Breast epithelium (tissue), 4 donors: Measurements from ENCODE around the gene ADAMTS17. TPM values are rescaled to one million over a fixed set of nuclear protein-coding genes. Genes with fewer than 3 reads are reported as not detected.

Source experiments
- DNase-seq, 2 donors: peaks; one replicate each; pipeline ENCODE4 v3.0.0-alpha.2; 2019; ENCODE audit warnings: low spot score in 2 of 2
- H3K27ac ChIP-seq, 2 donors: fragments of 200-600 bp; sonication (generic) in 1 of 2; one replicate each; pipeline ENCODE4 v1.5.1; 2016 to 2019; ENCODE audit warnings: mild to moderate bottlenecking in 1 of 2
- H3K27me3 ChIP-seq, 2 donors: fragments of 200-600 bp; sonication (generic) in 1 of 2; one replicate each; pipeline versions ENCODE4 v1.5.1 to v1.6.0; 2017 to 2019; ENCODE audit warnings: control low read depth in 1 of 2, mild to moderate bottlenecking in 1 of 2
- H3K36me3 ChIP-seq: fragments of 200-600 bp; one replicate; pipeline ENCODE4 v1.5.1; 2019
- H3K4me1 ChIP-seq, 2 donors: fragments of 200-600 bp; sonication (generic); one replicate each; pipeline ENCODE4 v1.5.1; 2016 to 2019; ENCODE audit warnings: control low read depth in 1 of 2
- H3K4me3 ChIP-seq, 3 donors: fragments of 200-600 bp; sonication (generic); 1 replicate in 2 of 3; 2 replicates in 1 of 3; pipeline ENCODE4 v1.5.1; 2016 to 2019; ENCODE audit warnings: mild to moderate bottlenecking in 3 of 3, moderate library complexity in 2 of 3
- H3K9me3 ChIP-seq, 2 donors: fragments of 200-600 bp; sonication (generic) in 1 of 2; one replicate each; pipeline ENCODE4 v1.5.1; 2016 to 2019; ENCODE audit warnings: control low read depth in 1 of 2
- CTCF ChIP-seq, 3 donors: fragments of 450-650 bp; IDR thresholded peaks; one replicate each; pipeline ENCODE4 v1.5.1; 2016 to 2017; ENCODE audit warnings: antibody characterized with exemption in 3 of 3, mild to moderate bottlenecking in 3 of 3, moderate library complexity in 3 of 3
- POLR2A ChIP-seq: fragments of 450-650 bp; IDR thresholded peaks from one replicate; pipeline ENCODE4 v1.6.1; 2016; ENCODE audit warnings: antibody characterized with exemption, mild to moderate bottlenecking, moderate library complexity
- POLR2AphosphoS5 ChIP-seq, 3 donors: sonication (generic); formaldehyde crosslinking; IDR thresholded peaks; one replicate each; pipeline ENCODE4 v1.6.1; 2017; ENCODE audit warnings: antibody characterized with exemption in 3 of 3
- intact Hi-C: fragments of 100-400 bp; cut with DNase I; formaldehyde crosslinking; loops from one replicate; pipeline ENCODE4 v1.15.1; 2023; ENCODE audit warnings: low total_unique reads
- total RNA-seq, 3 donors: library from RNA; depleted of rRNA; stranded (reverse); fragments of >200 nt; gene quantifications; one replicate each; pipeline ENCODE4 v1.1.0, GENCODE V29; 2016

The ADAMTS17 gene
- total RNA-seq, 3 donors from 2014 or later = 5.1 to 8.0 (median 5.9) TPM

GRCh38 chr15:100196326-100197058 lies 145.3 kb downstream of the ADAMTS17 start:
- DNase-seq = no peak
- no peaks in the 10 kb centered on the region for H3K9me3 ChIP-seq
- intact Hi-C loops = no loop called here
- no peaks in the 10 kb centered on the region for H3K36me3 ChIP-seq
- TF ChIP-seq CTCF (IDR thresholded peaks at IDR 0.05) (no peak), POLR2AphosphoS5 (IDR thresholded peaks at IDR 0.05) (no peak), POLR2A (no peak)
- no peaks in the 10 kb centered on the region for H3K27me3 ChIP-seq
- H3K4me3 ChIP-seq = no peak overlapping the region
- H3K4me1 ChIP-seq = no peaks in the 10 kb centered on the region
- no peak overlapping the region for H3K27ac ChIP-seq

GRCh38 chr15:100194996-100195395 lies 146.8 kb downstream of the ADAMTS17 start:
- intact Hi-C loops = no loop called here
- Histone ChIP-seq H3K4me3 (no peak overlapping the region), H3K27me3 (no peaks in the 10 kb centered on the region), H3K27ac (no peak overlapping the region), H3K4me1 (no peaks in the 10 kb centered on the region), H3K36me3 (no peaks in the 10 kb centered on the region), H3K9me3 (no peaks in the 10 kb centered on the region)
- no peak for TF ChIP-seq POLR2A
- no peak for TF ChIP-seq CTCF (IDR thresholded peaks at IDR 0.05)
- no peak for TF ChIP-seq POLR2AphosphoS5 (IDR thresholded peaks at IDR 0.05)
- DNase-seq = no peak

- H3K27ac ChIP-seq = no peak overlapping the region
- no peaks in the 10 kb centered on the region for H3K36me3 ChIP-seq
- no peak for TF ChIP-seq CTCF (IDR thresholded peaks at IDR 0.05)
- TF ChIP-seq POLR2A = no peak
- no peak for TF ChIP-seq POLR2AphosphoS5 (IDR thresholded peaks at IDR 0.05)
- DNase-seq = no peak
- no peaks in the 10 kb centered on the region for H3K9me3 ChIP-seq
- no peaks in the 10 kb centered on the region for H3K4me1 ChIP-seq
- intact Hi-C loops = no loop called here
- no peak overlapping the region for H3K4me3 ChIP-seq
- no peaks in the 10 kb centered on the region for H3K27me3 ChIP-seq
These were observed 148.4 kb downstream of the ADAMTS17 start for GRCh38 chr15:100193277-100193860.

GRCh38 chr15:100192097-100193080 lies 149.4 kb downstream of the ADAMTS17 start:
- intact Hi-C loops = no loop called here
- no peaks in the 10 kb centered on the region for H3K4me1 ChIP-seq
- H3K27me3 ChIP-seq = no peaks in the 10 kb centered on the region
- no peak for DNase-seq
- TF ChIP-seq CTCF (IDR thresholded peaks at IDR 0.05) (no peak), POLR2A (no peak), POLR2AphosphoS5 (IDR thresholded peaks at IDR 0.05) (no peak)
- no peaks in the 10 kb centered on the region for H3K36me3 ChIP-seq
- H3K27ac ChIP-seq = no peak overlapping the region
- H3K4me3 ChIP-seq = no peak overlapping the region
- no peaks in the 10 kb centered on the region for H3K9me3 ChIP-seq
